Osteoblast (primary cell): Measurements from ENCODE around the gene EXOC6. TPM values are rescaled to one million over a fixed set of nuclear protein-coding genes. Genes with fewer than 3 reads are reported as not detected.
"Not testable (repeated sequence)": the region's sequence is repeated elsewhere in the genome, so short reads cannot be mapped to it uniquely, and the experiment has no call there.

ENCODE experiments used
- DNase-seq: peaks from one replicate; pipeline ENCODE4 v3.0.0; 2011; ENCODE audit warnings: low spot score, mixed read lengths; ENCODE audit not compliant: insufficient read length; ENCODE audit errors: missing footprints
- H2AFZ ChIP-seq: 2 replicates; pipeline ENCODE4 v1.6.0; 2011; ENCODE audit warnings: mild to moderate bottlenecking, low read length
- H3K27ac ChIP-seq: 2 replicates; pipeline ENCODE4 v1.5.1; 2011; ENCODE audit warnings: mild to moderate bottlenecking, low read depth, low read length, moderate library complexity
- H3K27me3 ChIP-seq: 2 replicates; pipeline ENCODE4 v1.6.0; 2012; ENCODE audit warnings: mild to moderate bottlenecking, control low read depth, inconsistent platforms, low read length, moderate library complexity; ENCODE audit not compliant: insufficient read depth
- H3K36me3 ChIP-seq: 2 replicates; pipeline ENCODE4 v1.5.1; 2011; ENCODE audit warnings: mild to moderate bottlenecking, low read length, control low read depth, moderate library complexity; ENCODE audit not compliant: insufficient read depth
- H3K4me1 ChIP-seq: 2 replicates; pipeline ENCODE4 v1.5.1; 2011; ENCODE audit warnings: mild to moderate bottlenecking, low read length, control low read depth, moderate library complexity; ENCODE audit not compliant: insufficient read depth
- H3K4me2 ChIP-seq: 2 replicates; pipeline ENCODE4 v1.6.0; 2011; ENCODE audit warnings: mild to moderate bottlenecking, low read length; ENCODE audit not compliant: insufficient read depth
- H3K4me3 ChIP-seq: fragments of 200-600 bp; sonication (generic); 3 replicates; pipeline ENCODE4 v1.5.1; 2012; ENCODE audit warnings: mild to moderate bottlenecking, low read length, inconsistent platforms; ENCODE audit not compliant: insufficient read depth
- H3K79me2 ChIP-seq: 2 replicates; pipeline ENCODE4 v1.6.0; 2012; ENCODE audit warnings: mild to moderate bottlenecking, low read length, control low read depth, inconsistent platforms; ENCODE audit not compliant: insufficient read depth
- H3K9me3 ChIP-seq: 2 replicates; pipeline ENCODE4 v1.5.1; 2011; ENCODE audit warnings: low read depth, low read length, control low read depth
- H4K20me1 ChIP-seq: 2 replicates; pipeline ENCODE4 v1.6.0; 2012; ENCODE audit warnings: mild to moderate bottlenecking, low read length, control low read depth; ENCODE audit not compliant: insufficient read depth
- CTCF ChIP-seq: IDR thresholded peaks from 2 replicates; pipeline ENCODE4 v1.5.1; 2011; ENCODE audit warnings: mild to moderate bottlenecking, low read depth, low read length, moderate library complexity; ENCODE audit errors: extremely low read depth
- total RNA-seq: library from RNA; depleted of rRNA; stranded (reverse); fragments of >200 nt; gene quantifications from 2 replicates; pipeline ENCODE4 v1.2.3, GENCODE V29; 2012

Gene EXOC6
- total RNA-seq, 1 donor = 8.7 TPM

- Histone ChIP-seq H3K27ac (no peak overlapping the region), H3K79me2 (no peaks in the 10 kb centered on the region), H3K4me3 (no peak overlapping the region), H3K4me2 (no peak overlapping the region), H3K4me1 (no peaks in the 10 kb centered on the region), H2AFZ (no peak overlapping the region), H3K9me3 (no peaks in the 10 kb centered on the region), H3K27me3 (no peaks in the 10 kb centered on the region), H4K20me1 (no peaks in the 10 kb centered on the region), H3K36me3 (no peaks in the 10 kb centered on the region)
- no peak for DNase-seq
- TF ChIP-seq CTCF = no peak
These were observed 98.2 kb downstream of the EXOC6 start for GRCh38 chr10:92946491-92946890.

GRCh38 chr10:92952573-92952972 is 104.3 kb downstream of the EXOC6 start:
- not testable (repeated sequence) for H3K27me3 ChIP-seq, H3K4me3 ChIP-seq, DNase-seq, H3K27ac ChIP-seq, H3K79me2 ChIP-seq, H4K20me1 ChIP-seq, H3K36me3 ChIP-seq, H2AFZ ChIP-seq, H3K4me1 ChIP-seq, H3K4me2 ChIP-seq, H3K9me3 ChIP-seq

- no peak for DNase-seq
- Histone ChIP-seq H3K4me1 (no peaks in the 10 kb centered on the region), H3K4me3 (no peak overlapping the region), H4K20me1 (no peaks in the 10 kb centered on the region), H2AFZ (no peak overlapping the region), H3K79me2 (no peaks in the 10 kb centered on the region), H3K27ac (no peak overlapping the region), H3K27me3 (no peaks in the 10 kb centered on the region), H3K36me3 (no peaks in the 10 kb centered on the region), H3K9me3 (no peaks in the 10 kb centered on the region), H3K4me2 (no peak overlapping the region)
- no peak for TF ChIP-seq CTCF
These were observed 109.1 kb downstream of the EXOC6 start for GRCh38 chr10:92957223-92958010.

GRCh38 chr10:92961638-92962037 is 113.3 kb downstream of the EXOC6 start:
- H3K27me3 ChIP-seq = no peaks in the 10 kb centered on the region
- H4K20me1 ChIP-seq = no peaks in the 10 kb centered on the region
- no peaks in the 10 kb centered on the region for H3K79me2 ChIP-seq
- no peaks in the 10 kb centered on the region for H3K9me3 ChIP-seq
- H3K36me3 ChIP-seq = no peaks in the 10 kb centered on the region
- no peak for DNase-seq
- TF ChIP-seq CTCF = no peak
- H3K4me2 ChIP-seq = no peak overlapping the region
- peaks cover 8% of the 10 kb centered on the region for H3K4me1 ChIP-seq
- no peak overlapping the region for H3K27ac ChIP-seq
- no peak overlapping the region for H2AFZ ChIP-seq
- H3K4me3 ChIP-seq = no peak overlapping the region
